GM06990 (cell line): Measurements from ENCODE around the gene GOLGA8J.
"Not testable (repeated sequence)": the region's sequence is repeated elsewhere in the genome, so short reads cannot be mapped to it uniquely, and the experiment has no call there.

Source experiments
- DNase-seq: peaks from one replicate; pipeline ENCODE4 v3.0.0-alpha.2; 2011; ENCODE audit not compliant: insufficient read length; ENCODE audit errors: extremely low read depth
- H3K27me3 ChIP-seq: replicated peaks from 2 replicates; pipeline ENCODE4 v1.6.0; 2011; ENCODE audit warnings: low read length; ENCODE audit not compliant: control insufficient read depth, insufficient read depth
- H3K36me3 ChIP-seq: 2 replicates; pipeline ENCODE4 v1.5.1; 2011; ENCODE audit warnings: low read length; ENCODE audit not compliant: control insufficient read depth, insufficient read depth
- H3K4me3 ChIP-seq: replicated peaks from 2 replicates; pipeline ENCODE4 v1.5.1; 2011; ENCODE audit warnings: low read depth, mild to moderate bottlenecking, control low read depth, low read length
- TF ChIP-seq, protein P1 (sequence below): IDR thresholded peaks from 2 replicates; pipeline ENCODE4 v1.5.1; 2011; ENCODE audit warnings: low read length, control low read depth, mild to moderate bottlenecking, inconsistent platforms; ENCODE audit not compliant: insufficient read depth, poor library complexity, severe bottlenecking

Gene GOLGA8J

DNA sequence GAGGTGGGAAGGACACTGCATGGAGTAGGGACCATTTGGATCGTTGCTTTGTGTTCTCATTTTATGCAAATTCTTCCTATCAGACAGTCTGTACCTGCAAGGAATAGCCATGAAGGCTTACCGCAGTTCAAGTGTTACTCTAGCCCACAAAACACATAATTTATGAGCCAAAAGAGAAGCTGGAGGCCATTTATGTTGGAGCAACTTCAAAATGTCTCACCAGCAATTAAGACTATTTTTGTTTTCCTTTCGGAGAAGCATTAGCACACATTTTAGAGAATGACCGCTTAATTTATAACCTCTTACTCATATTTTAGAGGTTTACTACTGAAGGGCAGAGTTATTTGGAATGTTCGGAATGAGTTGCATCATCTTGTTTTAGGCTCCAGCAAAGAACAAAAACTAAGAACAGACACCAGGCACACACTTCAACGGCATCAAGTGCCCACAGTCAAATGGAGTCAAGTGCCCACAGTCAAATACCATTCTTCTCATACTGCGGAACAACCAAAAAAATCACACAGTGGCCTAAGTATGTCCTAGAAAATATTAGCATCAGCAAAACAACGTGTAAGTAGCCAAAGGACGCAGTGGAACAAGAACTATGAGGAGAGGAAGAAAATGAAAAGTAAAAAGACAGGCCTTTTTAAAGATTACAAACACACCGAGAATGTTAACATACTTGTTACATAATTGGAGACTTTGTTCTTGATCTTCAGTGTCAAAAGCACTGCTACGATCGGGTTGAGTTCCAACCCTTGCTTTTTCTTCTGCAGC, 17.5 kb upstream of the GOLGA8J start:
- TF ChIP-seq, protein P1, sequence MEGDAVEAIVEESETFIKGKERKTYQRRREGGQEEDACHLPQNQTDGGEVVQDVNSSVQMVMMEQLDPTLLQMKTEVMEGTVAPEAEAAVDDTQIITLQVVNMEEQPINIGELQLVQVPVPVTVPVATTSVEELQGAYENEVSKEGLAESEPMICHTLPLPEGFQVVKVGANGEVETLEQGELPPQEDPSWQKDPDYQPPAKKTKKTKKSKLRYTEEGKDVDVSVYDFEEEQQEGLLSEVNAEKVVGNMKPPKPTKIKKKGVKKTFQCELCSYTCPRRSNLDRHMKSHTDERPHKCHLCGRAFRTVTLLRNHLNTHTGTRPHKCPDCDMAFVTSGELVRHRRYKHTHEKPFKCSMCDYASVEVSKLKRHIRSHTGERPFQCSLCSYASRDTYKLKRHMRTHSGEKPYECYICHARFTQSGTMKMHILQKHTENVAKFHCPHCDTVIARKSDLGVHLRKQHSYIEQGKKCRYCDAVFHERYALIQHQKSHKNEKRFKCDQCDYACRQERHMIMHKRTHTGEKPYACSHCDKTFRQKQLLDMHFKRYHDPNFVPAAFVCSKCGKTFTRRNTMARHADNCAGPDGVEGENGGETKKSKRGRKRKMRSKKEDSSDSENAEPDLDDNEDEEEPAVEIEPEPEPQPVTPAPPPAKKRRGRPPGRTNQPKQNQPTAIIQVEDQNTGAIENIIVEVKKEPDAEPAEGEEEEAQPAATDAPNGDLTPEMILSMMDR: no peak
- DNase-seq: no peak
- no peak overlapping the region for H3K4me3 ChIP-seq

DNA sequence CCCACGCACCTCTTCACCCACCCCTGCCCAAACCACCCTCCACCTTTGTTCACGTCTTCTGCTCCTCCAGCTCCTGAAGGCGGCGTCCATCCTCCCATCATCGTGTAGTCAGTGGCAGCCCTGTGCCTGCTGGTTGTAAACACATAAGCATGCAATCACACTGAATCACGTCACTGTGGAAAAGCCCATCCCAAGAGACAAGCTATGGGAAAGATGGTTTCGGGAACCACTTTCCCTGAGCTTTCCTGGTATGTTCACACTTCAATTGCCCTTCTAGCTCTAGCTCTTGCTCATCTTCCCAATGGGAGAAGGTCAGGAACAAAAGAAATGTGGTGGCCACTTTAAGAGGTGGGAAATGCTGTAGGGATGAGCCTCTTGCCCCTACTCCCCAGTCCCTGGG, 14.4 kb upstream of the GOLGA8J start:
- TF ChIP-seq, protein P1: no peak
- Histone ChIP-seq H3K27me3 (no peaks in the 10 kb centered on the region), H3K4me3 (no peak overlapping the region), H3K36me3 (no peaks in the 10 kb centered on the region)
- DNase-seq: no peak

More for the DNA sequence above, 17.5 kb upstream of the GOLGA8J start:
- Histone ChIP-seq H3K36me3 (no peaks in the 10 kb centered on the region), H3K27me3 (no peaks in the 10 kb centered on the region)

DNA sequence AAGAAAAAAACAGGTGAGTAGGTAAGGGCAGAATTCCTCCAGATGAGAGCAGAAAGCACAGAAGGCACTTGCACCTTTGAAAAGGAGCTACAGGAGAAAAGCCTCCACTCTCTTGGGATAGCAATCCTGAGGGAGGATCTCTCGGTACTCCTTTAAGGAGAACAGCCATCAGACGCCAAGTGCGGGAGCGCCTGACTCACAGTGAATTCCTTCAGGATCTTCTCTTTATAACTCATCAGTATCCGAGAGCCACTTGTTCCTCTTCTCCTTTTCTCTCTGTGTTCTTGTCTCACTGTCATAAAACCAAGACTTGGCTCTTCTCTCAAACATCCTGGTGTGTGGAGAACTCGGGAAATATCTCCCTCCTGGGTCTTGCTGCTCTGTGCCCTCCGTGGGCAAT, 10.1 kb upstream of the GOLGA8J start:
- TF ChIP-seq, protein P1: no peak
- Histone ChIP-seq H3K27me3 (no peaks in the 10 kb centered on the region), H3K36me3 (no peaks in the 10 kb centered on the region), H3K4me3 (no peak overlapping the region)
- DNase-seq: no peak

DNA sequence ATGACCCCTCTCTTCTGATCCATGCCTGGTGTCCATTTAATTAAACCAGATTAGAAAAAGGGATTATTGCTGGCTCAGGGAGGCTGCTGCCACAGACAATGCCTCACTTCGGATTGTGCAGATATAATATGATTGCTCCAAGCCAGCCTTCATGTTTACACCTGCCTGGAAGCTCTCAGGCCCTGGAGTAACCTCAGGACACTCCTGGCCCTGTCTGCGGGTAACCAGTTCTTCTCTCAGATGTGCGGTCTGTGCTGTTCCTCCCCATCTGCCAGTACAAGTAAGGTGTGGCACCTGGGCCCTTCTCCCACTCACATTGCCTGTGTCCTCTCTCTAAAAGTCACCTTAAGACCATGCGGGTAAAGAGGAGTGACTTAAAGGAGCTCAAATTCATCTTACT, 8.8 kb upstream of the GOLGA8J start:
- TF ChIP-seq, protein P1: no peak
- no peak for DNase-seq
- no peaks in the 10 kb centered on the region for H3K27me3 ChIP-seq
- H3K4me3 ChIP-seq: no peak overlapping the region
- no peaks in the 10 kb centered on the region for H3K36me3 ChIP-seq

DNA sequence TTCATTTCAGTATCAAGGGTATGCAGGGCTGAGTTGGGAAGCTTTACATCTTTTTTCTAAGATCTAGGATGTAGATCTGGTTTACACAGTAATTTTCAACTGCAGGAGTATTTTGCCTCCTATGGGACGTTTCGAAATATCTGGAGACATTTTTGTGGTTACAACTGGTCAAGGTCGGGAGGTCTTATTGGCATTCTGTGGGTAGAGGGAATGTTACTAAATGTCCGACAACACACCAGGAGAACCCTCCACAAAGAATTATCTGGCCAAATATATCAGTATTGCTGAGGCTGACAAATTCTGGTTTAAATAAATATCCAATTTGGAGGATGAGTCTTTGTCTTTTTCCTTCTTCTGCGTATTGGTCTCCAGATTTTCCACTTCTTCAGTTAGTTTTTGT, 1.9 kb upstream of the GOLGA8J start:
- H3K36me3 ChIP-seq, H3K4me3 ChIP-seq, H3K27me3 ChIP-seq, DNase-seq: not testable (repeated sequence)

DNA sequence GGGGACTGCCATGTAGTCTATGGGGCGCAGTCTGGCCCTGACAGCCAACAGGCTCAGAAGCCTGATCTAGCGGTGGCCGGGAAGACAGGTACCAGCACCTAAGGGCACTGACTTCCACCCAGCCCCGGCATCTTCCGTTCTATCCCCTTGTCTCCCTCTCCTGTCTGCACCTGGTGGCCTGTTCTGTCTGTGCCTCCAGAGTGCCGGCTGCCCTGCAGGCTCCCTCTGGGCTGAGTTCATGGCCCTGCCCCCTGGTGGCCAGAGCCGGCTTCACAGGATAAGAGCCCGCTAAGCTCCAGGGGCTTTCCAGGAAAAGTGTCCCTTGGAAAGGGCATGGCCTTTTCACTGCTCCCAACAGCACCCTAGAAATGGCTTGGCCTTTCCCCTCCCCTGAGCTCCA, 15.1 kb downstream of the GOLGA8J start:
- H3K27me3 ChIP-seq, DNase-seq, H3K4me3 ChIP-seq, H3K36me3 ChIP-seq: not testable (repeated sequence)

DNA sequence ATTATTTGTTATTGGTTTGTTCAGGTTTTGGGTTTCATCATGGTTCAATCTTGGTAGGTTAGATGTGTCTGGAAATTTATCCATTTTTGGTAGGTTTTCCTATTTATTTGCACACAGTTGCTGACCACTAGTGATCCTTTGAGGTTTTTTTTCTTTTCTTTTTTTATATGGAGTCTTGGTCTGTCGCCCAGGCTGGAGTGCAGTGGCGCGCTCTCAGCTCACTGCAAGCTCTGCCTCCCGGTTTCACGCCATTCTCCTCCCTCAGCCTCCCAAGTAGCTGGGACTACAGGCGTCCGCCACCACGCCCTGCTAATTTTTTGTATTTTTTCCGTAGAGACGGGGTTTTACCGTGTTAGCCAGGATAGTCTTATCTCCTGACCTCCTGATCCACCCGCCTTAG, 20.1 kb downstream of the GOLGA8J start:
- not testable (repeated sequence) for H3K36me3 ChIP-seq, H3K27me3 ChIP-seq, DNase-seq, H3K4me3 ChIP-seq

DNA sequence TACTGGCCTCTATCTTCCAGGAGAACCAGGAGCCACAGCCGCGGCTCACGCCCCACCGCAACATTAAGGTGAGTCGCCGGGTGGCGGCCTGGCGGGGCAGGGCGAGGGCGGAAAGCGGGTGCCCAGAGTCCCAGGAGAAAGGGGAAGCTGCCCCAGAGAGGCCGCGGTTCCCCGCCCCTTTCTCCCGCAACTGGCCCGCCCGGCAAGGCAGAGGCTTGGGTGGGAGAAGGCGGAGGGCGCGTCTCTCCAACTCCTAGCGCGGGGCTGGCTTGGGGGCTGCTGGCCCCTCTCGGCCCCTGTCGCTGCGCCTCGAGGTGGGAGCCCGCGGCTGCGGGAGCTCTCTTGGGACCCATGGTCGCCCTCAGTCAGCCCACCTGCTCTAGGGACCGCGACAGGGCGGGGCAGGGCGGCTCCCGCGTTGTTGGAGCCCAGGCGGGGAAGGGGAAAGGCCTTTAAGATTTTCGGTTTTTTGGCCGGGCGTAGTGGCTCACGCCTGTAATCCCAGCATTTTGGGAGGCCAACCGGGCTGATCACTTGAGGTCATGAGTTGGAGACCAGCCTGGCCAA, 21.3 kb downstream of the GOLGA8J start:
- not testable (repeated sequence) for H3K36me3 ChIP-seq, H3K4me3 ChIP-seq, H3K27me3 ChIP-seq, DNase-seq

DNA sequence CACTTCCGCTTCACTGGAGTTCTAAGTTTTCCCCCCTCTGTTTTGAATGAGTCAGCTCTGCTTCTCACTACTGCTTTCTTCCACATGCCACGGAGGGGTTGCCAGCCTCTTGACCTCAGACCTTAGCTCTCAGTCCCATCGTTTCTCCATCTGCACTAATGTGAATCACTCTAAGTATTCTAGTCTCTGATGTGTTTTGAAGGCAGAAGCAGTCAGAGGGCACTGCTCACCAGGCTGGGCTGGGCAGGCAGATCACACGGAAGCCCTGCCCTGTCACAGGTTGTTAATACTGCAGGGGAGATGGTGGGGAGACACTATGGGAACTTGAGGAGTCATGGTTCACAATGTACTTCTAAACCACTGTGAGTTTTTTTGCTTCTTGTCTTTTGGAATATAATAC, 27.8 kb downstream of the GOLGA8J start:
- not testable (repeated sequence) for H3K36me3 ChIP-seq, H3K4me3 ChIP-seq, DNase-seq, H3K27me3 ChIP-seq

DNA sequence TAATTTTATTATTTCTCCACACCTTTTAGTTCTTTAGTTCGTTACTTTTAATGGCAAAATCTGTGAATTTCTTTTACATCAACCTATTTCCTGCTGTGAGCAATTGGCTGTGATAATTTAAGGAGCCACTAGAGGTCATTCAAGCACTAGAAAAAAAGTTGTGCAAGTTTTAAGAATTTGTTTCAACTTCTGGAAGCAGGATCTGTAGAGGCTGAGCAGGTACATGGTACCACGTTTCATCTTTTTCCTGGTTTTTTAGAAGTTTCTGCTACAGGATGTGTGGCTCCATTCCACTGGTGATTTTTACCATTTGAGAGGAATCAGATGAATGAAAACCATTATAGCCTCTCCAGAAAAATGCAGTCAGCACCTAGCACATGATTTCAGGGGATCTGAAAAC, 47.3 kb downstream of the GOLGA8J start:
- not testable (repeated sequence) for H3K36me3 ChIP-seq, H3K27me3 ChIP-seq, H3K4me3 ChIP-seq, DNase-seq
